ENCODE data around the gene CPT2. TPM values are rescaled to one million over a fixed set of nuclear protein-coding genes. Genes with fewer than 3 reads are reported as not detected.

Gene CPT2
- total RNA-seq, 6 donors from 2014 or later, result 16.8 to 39.2 (median 27.6) TPM

GRCh38 chr1:53262000-53262399 lies 65.4 kb downstream of the CPT2 start:
- Histone ChIP-seq H3K27me3 (no peaks in the 10 kb centered on the region), H3K36me3 (peaks cover 0 to 11% (median 2%) of the 10 kb centered on the region in 4 donors), H3K27ac (no peak overlapping the region), H3K9me3 (no peaks in the 10 kb centered on the region), H3K4me1 (no peaks in the 10 kb centered on the region), H3K4me3 (no peak overlapping the region)
- DNase-seq (no peak), ATAC-seq (ENCODE audit: low FRiP score in 2 of 2) (no peak)
- WGBS, 2 donors, result 97% methylated on average over 3 of the region's 3 CpGs; no CpG with 5 or more reads in 1 of the 2 donors
- no peak for TF ChIP-seq POLR2AphosphoS5 (IDR thresholded peaks at IDR 0.05)
- TF ChIP-seq, protein P1, sequence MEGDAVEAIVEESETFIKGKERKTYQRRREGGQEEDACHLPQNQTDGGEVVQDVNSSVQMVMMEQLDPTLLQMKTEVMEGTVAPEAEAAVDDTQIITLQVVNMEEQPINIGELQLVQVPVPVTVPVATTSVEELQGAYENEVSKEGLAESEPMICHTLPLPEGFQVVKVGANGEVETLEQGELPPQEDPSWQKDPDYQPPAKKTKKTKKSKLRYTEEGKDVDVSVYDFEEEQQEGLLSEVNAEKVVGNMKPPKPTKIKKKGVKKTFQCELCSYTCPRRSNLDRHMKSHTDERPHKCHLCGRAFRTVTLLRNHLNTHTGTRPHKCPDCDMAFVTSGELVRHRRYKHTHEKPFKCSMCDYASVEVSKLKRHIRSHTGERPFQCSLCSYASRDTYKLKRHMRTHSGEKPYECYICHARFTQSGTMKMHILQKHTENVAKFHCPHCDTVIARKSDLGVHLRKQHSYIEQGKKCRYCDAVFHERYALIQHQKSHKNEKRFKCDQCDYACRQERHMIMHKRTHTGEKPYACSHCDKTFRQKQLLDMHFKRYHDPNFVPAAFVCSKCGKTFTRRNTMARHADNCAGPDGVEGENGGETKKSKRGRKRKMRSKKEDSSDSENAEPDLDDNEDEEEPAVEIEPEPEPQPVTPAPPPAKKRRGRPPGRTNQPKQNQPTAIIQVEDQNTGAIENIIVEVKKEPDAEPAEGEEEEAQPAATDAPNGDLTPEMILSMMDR (IDR thresholded peaks at IDR 0.05), result no peak
- TF ChIP-seq POLR2A (IDR thresholded peaks at IDR 0.05), result no peak
- TF ChIP-seq EP300 (IDR thresholded peaks at IDR 0.05), result no peak

Other genes starting within 250 kb of the CPT2 start
- gene PODN, start 134.6 kb upstream of the CPT2 start, total RNA-seq, result 10 to 100 TPM; 15.2 to 87.1 (median 53.1) TPM
- gene SLC1A7, start 54.2 kb upstream of the CPT2 start, total RNA-seq, result 1 to 10 TPM in 2 of 6 donors, under 1 TPM in 2, not detected in 2; 0.37 to 1.3 (median 0.77) TPM
- gene CZIB, start 23.8 kb downstream of the CPT2 start, total RNA-seq, result 10 to 100 TPM; 28.0 to 61.3 (median 42.4) TPM
- gene MAGOH, start 41.7 kb downstream of the CPT2 start, total RNA-seq, result 10 to 100 TPM; 18.6 to 49.8 (median 33.8) TPM
- gene LRP8, start 131.2 kb downstream of the CPT2 start, total RNA-seq, result 10 to 100 TPM in 4 of 6 donors, 1 to 10 TPM in 2; 4.6 to 23.0 (median 11.1) TPM